Endometrial microvascular endothelial cells (primary cell): ENCODE results near the gene TRIP11. TPM values are rescaled to one million over a fixed set of nuclear protein-coding genes. Genes with fewer than 3 reads are reported as not detected.

Source experiments
- in situ Hi-C: cut with HindIII; loops from 2 replicates; pipeline ENCODE4 v1.10.0; 2017; ENCODE audit warnings: low sequenced_read_pairs, low pct_unique_long_range_greater_than_20kb; ENCODE audit errors: inconsistent ontology term
- total RNA-seq: library from RNA; depleted of rRNA; stranded (reverse); fragments of >200 nt; gene quantifications from one replicate; pipeline ENCODE4 v1.2.3, GENCODE V29; 2015; ENCODE audit errors: inconsistent ontology term

Gene TRIP11
- total RNA-seq, 1 donor from 2014 or later: 11.4 TPM

- in situ Hi-C loops: no loop called here
These were observed 75.8 kb downstream of the TRIP11 start for GRCh38 chr14:91964011-91964410.

GRCh38 chr14:91963465-91963864, 76.4 kb downstream of the TRIP11 start:
- in situ Hi-C loops: no loop called here

DNA sequence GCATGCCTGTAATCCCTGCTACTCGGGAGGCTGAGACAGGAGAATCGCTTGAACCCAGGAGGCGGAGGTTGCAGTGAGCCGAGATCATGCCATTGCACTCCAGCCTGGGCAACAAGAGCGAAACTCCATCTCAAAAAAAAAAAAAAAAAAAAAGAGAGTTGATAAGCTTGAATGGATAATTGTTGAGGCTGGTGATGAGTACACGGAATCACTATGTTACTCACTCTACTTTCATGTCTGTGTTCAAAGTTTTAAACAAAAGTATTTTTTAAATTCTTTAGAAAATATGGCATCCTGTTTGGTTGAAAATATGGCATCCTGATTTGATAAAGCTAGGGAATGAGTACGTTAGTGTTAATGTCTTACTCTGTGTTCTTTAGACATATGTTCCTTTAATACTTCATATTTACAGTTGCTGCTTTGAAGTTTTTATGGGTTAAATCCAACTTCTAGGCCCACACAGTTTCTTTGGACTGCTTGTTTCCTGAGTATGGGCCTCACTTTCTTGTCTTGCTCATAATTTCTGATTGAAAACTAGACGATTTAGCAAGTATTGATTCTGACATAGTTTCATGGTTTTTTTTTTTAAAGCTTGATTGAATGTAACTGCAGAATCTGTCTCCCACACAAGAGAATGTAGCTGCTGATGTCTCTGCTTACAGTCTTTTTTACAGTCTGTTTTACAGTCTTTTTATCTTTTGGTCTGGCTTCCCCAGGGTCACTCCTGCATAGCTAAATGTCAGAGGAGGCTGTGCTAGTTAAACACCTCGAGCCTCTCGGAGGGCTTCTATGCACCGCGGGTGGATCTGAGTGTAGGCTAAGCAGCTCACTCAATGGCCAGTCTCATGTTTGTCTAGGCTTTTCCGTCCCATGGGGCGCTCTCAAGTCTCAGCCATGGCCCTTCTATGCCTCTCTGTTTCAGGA, 78.3 kb downstream of the TRIP11 start:
- in situ Hi-C loops: no loop called here

DNA sequence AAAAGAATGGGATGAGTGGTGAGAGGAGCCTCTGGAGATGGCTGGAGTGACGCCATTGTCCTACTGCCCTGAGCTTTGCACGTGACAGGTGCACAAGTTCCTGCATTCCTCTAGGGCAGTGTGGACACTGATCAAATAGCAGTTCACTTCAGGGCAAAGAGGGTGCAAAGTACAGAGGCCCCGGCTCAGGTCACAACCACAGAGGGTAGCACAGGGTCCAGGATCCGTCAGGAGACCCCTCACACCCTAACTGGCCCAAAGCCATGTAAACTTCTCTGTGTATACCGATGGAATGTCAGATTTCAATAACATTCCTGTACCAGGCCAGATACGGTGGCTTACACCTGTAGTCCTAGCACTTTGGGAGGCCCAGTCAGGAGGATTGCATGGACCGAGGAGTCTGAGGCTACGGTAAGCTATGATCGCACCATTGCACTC, 82.0 kb downstream of the TRIP11 start:
- in situ Hi-C loops: no loop called here

GRCh38 chr14:91956616-91957015, 83.2 kb downstream of the TRIP11 start:
- in situ Hi-C loops: no loop called here

DNA sequence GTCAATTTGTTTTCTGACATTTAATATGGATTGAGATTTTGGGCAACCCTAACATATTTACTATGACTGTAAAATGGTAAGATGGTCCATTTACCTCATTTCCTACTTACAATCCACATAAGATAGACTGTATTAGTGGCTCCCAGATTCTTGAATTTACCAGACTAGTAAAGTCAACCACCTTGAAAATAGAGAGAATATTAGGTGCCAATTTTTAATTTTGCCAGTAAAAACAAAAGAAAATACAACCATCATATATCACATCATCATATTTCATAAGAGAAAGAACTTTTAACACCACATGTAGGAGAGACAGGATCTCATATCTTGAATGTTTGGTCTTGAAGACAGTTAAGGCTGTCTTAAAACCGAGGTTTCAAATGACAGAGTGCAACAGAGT, 84.7 kb downstream of the TRIP11 start:
- in situ Hi-C loops: no loop called here

DNA sequence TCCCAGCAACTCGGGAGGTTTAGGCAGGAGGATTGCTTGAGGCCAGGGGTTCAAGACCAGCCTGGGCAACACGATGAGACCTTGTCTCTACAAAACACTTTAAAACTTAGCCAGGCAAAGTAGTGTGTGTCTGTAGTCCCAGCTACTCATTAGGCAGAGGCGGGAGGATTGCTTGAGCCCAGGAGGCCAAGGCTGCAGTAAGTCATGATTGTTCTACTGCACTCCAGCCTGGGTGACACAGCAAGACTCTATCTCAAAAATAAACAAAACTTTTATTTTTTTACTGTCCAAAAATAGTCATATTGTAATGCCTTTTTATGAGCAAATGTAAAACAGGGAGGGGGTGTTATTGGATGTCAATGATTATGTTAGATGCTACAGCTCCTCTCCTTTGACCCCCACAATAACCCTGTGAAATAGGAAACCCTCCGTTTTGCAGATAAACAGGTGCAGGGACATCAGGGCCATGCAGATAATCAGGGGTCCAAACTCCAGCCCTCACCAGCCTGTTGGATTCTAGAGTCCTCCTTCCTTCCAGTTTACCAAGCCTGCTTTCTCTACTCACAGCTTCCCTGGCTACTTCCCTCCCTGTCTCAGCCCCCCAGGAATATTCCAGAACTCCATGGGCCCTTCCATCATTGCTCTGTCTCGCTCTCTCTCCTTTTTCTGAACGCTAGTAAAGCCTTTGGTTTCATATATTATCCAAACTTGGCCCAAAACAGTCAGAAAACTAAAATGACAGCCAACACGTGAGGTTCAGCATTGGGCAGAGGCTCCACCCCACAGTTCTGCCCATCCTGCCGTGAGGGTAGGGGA, 86.5 kb downstream of the TRIP11 start:
- in situ Hi-C loops: no loop called here

GRCh38 chr14:91947475-91948184, 92.2 kb downstream of the TRIP11 start, which contains the start of gene FBLN5:
FBLN5 (minus strand) TSS chr14:91947694; CDS start chr14:91947229, 465 bp downstream.
- in situ Hi-C loops: no loop called here

- in situ Hi-C loops: no loop called here
These were observed 93.0 kb downstream of the TRIP11 start for GRCh38 chr14:91946622-91947474.

- in situ Hi-C loops: no loop called here
These were observed 93.9 kb downstream of the TRIP11 start for GRCh38 chr14:91945751-91946621.

GRCh38 chr14:91942946-91943345, 96.9 kb downstream of the TRIP11 start:
- in situ Hi-C loops: no loop called here

GRCh38 chr14:91942128-91942527, 97.7 kb downstream of the TRIP11 start:
- in situ Hi-C loops: no loop called here

DNA sequence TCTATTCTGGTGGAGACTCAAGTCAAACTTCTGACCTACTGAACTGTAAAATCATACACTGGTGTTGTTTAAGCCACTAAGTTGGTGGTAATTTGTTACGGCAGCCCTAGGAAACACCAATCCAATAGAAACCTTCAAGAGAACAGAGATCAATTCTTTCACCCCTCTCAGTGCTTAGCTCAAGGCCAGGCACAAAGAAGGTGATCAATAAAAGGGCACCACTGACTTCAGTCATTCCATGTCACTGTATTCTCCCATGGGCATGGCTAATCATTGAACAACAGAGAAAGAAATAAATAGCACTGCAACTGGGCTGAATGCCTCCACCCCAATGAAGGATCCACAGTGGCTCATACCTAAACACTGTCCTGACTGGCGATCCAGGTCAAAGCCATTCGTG, 99.7 kb downstream of the TRIP11 start:
- in situ Hi-C loops: no loop called here

GRCh38 chr14:91935586-91935985, 104.3 kb downstream of the TRIP11 start:
- in situ Hi-C loops: no loop called here

GRCh38 chr14:91934554-91935285, 105.1 kb downstream of the TRIP11 start:
- in situ Hi-C loops: no loop called here

DNA sequence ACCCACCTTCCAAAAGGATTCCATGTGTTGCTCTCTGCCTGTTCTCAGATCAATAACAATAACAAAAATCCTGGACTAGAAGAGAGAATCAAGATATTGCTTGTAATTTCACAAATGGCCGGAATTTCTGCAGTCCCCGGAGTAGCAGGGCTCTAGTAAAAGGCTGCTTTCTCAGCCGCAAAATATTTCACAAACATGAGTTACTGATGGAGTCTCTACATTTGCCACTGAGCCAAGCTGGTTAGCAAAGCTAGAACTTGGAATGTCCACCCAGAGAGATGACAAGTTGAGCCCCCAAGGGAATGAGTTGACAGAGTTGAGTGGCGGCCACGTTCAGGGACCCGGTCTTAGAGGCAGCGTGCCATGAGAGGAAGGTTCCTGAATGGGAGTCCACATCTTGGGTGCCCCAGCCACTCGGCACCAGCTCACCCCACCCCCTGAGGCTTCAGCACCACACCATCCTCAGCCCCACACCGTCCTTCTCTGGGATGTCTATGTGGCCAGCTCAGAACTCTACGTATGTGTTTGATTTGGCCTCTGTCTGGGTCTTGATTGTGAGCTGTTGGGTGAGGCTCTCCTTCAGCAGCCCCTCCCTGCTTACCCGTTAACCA, 108.3 kb downstream of the TRIP11 start:
- in situ Hi-C loops: no loop called here
